Ishikawa (cell line): Measurements from ENCODE around the gene ZNF24.

Experiments used
- CEBPB ChIP-seq: IDR thresholded peaks from 2 replicates; pipeline ENCODE4 v1.6.1; 2012
- CREB1 ChIP-seq: IDR thresholded peaks from 2 replicates; pipeline ENCODE4 v1.6.1; 2012; ENCODE audit warnings: low read depth
- EP300 ChIP-seq: IDR thresholded peaks from 2 replicates; pipeline ENCODE4 v1.6.1; 2012; ENCODE audit warnings: borderline replicate concordance
- NFIC ChIP-seq: IDR thresholded peaks from 2 replicates; pipeline ENCODE4 v1.6.1; 2012
- RAD21 ChIP-seq: IDR thresholded peaks from 2 replicates; pipeline ENCODE4 v1.6.1; 2012; ENCODE audit warnings: low read depth
- TAF1 ChIP-seq: IDR thresholded peaks from 2 replicates; pipeline ENCODE4 v1.6.1; 2012; ENCODE audit warnings: low read depth, mild to moderate bottlenecking
- TCF12 ChIP-seq: IDR thresholded peaks from 2 replicates; pipeline ENCODE4 v1.6.1; 2012; ENCODE audit warnings: low read depth
- TEAD4 ChIP-seq: IDR thresholded peaks from 2 replicates; pipeline ENCODE4 v1.6.1; 2012
- YY1 ChIP-seq: IDR thresholded peaks from 2 replicates; pipeline ENCODE4 v1.6.1; 2012; ENCODE audit warnings: low read depth
- TF ChIP-seq, protein P1 (sequence below): IDR thresholded peaks from 2 replicates; pipeline ENCODE4 v1.6.1; 2012
- TF ChIP-seq, protein P2 (sequence below): IDR thresholded peaks from 2 replicates; pipeline ENCODE4 v1.6.1; 2012; ENCODE audit warnings: low read depth, mild to moderate bottlenecking

DNA sequence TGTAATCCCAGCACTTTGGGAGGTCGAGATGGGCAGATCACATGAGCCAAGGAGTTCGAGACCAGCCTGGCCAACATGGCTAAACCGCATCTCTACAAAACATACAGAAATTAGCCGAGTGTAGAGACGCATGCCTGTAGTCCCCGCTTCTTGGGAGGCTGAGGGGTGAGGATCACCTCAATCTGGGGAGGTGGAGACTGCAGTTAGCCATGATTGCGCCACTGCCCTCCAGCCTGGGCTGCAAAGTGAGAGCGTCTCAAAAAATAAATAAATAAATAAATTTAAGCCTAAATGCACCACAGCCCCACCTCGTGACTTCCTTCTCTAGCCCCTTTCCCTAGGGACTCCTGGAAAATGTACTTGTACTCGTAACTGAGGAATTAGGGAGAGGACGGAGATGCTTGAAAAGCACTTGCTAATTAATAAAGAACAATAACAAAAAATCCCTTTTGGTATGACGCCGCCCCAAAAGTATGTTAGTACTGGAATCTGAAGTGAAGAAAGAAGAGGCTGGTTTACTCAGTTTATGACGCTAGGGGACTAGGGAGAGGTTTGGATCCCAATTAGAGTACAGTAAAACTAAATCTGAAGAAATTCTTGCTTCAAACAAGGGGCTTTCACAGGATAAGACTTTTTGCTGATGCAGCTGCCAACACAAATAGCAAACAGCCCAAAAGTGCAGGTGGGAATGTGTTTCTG, 33.8 kb upstream of the ZNF24 start:
- TF ChIP-seq EP300 (no peak), CEBPB (no peak), NFIC (no peak), RAD21 (no peak), TEAD4 (no peak), TAF1 (no peak), CREB1 (no peak), YY1 (no peak), TCF12 (no peak)
- TF ChIP-seq, protein P1, sequence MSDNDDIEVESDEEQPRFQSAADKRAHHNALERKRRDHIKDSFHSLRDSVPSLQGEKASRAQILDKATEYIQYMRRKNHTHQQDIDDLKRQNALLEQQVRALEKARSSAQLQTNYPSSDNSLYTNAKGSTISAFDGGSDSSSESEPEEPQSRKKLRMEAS = no peak
- TF ChIP-seq, protein P2, sequence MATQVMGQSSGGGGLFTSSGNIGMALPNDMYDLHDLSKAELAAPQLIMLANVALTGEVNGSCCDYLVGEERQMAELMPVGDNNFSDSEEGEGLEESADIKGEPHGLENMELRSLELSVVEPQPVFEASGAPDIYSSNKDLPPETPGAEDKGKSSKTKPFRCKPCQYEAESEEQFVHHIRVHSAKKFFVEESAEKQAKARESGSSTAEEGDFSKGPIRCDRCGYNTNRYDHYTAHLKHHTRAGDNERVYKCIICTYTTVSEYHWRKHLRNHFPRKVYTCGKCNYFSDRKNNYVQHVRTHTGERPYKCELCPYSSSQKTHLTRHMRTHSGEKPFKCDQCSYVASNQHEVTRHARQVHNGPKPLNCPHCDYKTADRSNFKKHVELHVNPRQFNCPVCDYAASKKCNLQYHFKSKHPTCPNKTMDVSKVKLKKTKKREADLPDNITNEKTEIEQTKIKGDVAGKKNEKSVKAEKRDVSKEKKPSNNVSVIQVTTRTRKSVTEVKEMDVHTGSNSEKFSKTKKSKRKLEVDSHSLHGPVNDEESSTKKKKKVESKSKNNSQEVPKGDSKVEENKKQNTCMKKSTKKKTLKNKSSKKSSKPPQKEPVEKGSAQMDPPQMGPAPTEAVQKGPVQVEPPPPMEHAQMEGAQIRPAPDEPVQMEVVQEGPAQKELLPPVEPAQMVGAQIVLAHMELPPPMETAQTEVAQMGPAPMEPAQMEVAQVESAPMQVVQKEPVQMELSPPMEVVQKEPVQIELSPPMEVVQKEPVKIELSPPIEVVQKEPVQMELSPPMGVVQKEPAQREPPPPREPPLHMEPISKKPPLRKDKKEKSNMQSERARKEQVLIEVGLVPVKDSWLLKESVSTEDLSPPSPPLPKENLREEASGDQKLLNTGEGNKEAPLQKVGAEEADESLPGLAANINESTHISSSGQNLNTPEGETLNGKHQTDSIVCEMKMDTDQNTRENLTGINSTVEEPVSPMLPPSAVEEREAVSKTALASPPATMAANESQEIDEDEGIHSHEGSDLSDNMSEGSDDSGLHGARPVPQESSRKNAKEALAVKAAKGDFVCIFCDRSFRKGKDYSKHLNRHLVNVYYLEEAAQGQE = no peak
